GM19043 (cell line): ENCODE data around the gene LBX2.
"Not testable (repeated sequence)": the region's sequence is repeated elsewhere in the genome, so short reads cannot be mapped to it uniquely, and the experiment has no call there.

Experiments used
- ATAC-seq: cut with Tn5 transposase; IDR thresholded peaks from one replicate; pipeline ENCODE4 v1.9.1; 2021; ENCODE audit warnings: low read depth; ENCODE audit not compliant: unreplicated experiment

LBX2 gene

GRCh38 chr2:74459503-74460118 is 39.8 kb downstream of the LBX2 start:
- not testable (repeated sequence) for ATAC-seq

- no peak for ATAC-seq
These were observed 40.5 kb downstream of the LBX2 start for GRCh38 chr2:74458938-74459363.

GRCh38 chr2:74458132-74458937 is 41.1 kb downstream of the LBX2 start, which contains the start of gene WBP1:
Gene WBP1, plus strand, starts transcription at chr2:74458438. Its CDS starts 165 bp downstream, at chr2:74458603.
- peak; percentile 81 for ATAC-seq

GRCh38 chr2:74457549-74458131 is 41.8 kb downstream of the LBX2 start:
- ATAC-seq, result peak; percentile 14

- no peak for ATAC-seq
These were observed 42.3 kb downstream of the LBX2 start for GRCh38 chr2:74457129-74457548.

- ATAC-seq, result peak; percentile 45
These were observed 44.5 kb downstream of the LBX2 start, which contains the start of gene INO80B for GRCh38 chr2:74454654-74455511. Gene INO80B, plus strand, starts transcription at chr2:74455087. Its CDS starts 30 bp downstream, at chr2:74455117.

- ATAC-seq, result no peak
These were observed 48.7 kb downstream of the LBX2 start for GRCh38 chr2:74450570-74451190.

- ATAC-seq, result no peak
These were observed 50.6 kb downstream of the LBX2 start for GRCh38 chr2:74448771-74449170.
